Neural cell (in vitro differentiated cells): ENCODE results near the gene TMEFF1. TPM values are rescaled to one million over a fixed set of nuclear protein-coding genes. Genes with fewer than 3 reads are reported as not detected.
"Not testable (repeated sequence)": the region's sequence is repeated elsewhere in the genome, so short reads cannot be mapped to it uniquely, and the experiment has no call there.

Experiments used
- H2AFZ ChIP-seq: fragments of 200-600, 300-800 bp; sonication (generic), shearing (Covaris generic); 2 replicates; pipeline ENCODE4 v1.6.0; 2014; ENCODE audit warnings: low read depth, mild to moderate bottlenecking, antibody characterized with exemption, low read length, moderate library complexity
- H3F3A ChIP-seq: fragments of 200-600 bp; shearing (Covaris generic); 2 replicates; pipeline ENCODE4 v1.6.1; 2016; ENCODE audit warnings: mild to moderate bottlenecking, moderate library complexity, mixed read lengths, antibody characterized with exemption, low read length; ENCODE audit not compliant: insufficient read depth, poor library complexity, severe bottlenecking
- H3K27ac ChIP-seq: fragments of 200-600, 300-800 bp; sonication (generic), shearing (Covaris generic); 2 replicates; pipeline ENCODE4 v1.5.1; 2014; ENCODE audit warnings: mild to moderate bottlenecking, low read length, moderate library complexity
- H3K27me3 ChIP-seq: fragments of 300-800, 200-600 bp; sonication (generic), shearing (Covaris generic); 2 replicates; pipeline ENCODE4 v1.6.0; 2014; ENCODE audit warnings: mild to moderate bottlenecking, low read depth, low read length, moderate library complexity; ENCODE audit not compliant: insufficient read depth
- H3K36me3 ChIP-seq: fragments of 300-800, 200-600 bp; sonication (generic), shearing (Covaris generic); 2 replicates; pipeline ENCODE4 v1.5.1; 2014; ENCODE audit warnings: mild to moderate bottlenecking, antibody characterized with exemption, low read length, moderate library complexity; ENCODE audit not compliant: insufficient read depth
- H3K4me2 ChIP-seq: fragments of 300-800, 200-600 bp; sonication (generic), shearing (Covaris generic); 2 replicates; pipeline ENCODE4 v1.6.0; 2014; ENCODE audit warnings: mild to moderate bottlenecking, low read length
- H3K4me3 ChIP-seq: fragments of 300-800, 200-600 bp; sonication (generic), shearing (Covaris generic); 2 replicates; pipeline ENCODE4 v1.5.1; 2014; ENCODE audit warnings: mild to moderate bottlenecking, low read length, moderate library complexity
- H3K79me2 ChIP-seq: fragments of 200-600 bp; shearing (Covaris generic); replicated peaks from 2 replicates; pipeline ENCODE4 v1.6.0; 2014; ENCODE audit warnings: mild to moderate bottlenecking, low read length, moderate library complexity; ENCODE audit not compliant: insufficient read depth
- H3K9ac ChIP-seq: fragments of 300-800, 200-600 bp; sonication (generic), shearing (Covaris generic); 2 replicates; pipeline ENCODE4 v1.6.1; 2016; ENCODE audit warnings: mild to moderate bottlenecking, low read length, mixed read lengths
- H3K9me2 ChIP-seq: fragments of 200-600 bp; shearing (Covaris generic); 2 replicates; pipeline ENCODE4 v1.6.1; 2016; ENCODE audit warnings: mild to moderate bottlenecking, low read length, mixed read lengths; ENCODE audit not compliant: insufficient read depth
- H3K9me3 ChIP-seq: fragments of 200-600, 300-800 bp; sonication (generic), shearing (Covaris generic); 2 replicates; pipeline ENCODE4 v1.6.1; 2016; ENCODE audit warnings: mild to moderate bottlenecking, mixed run types, low read length, moderate library complexity, mixed read lengths
- H4K20me1 ChIP-seq: fragments of 200-600 bp; shearing (Covaris generic); 2 replicates; pipeline ENCODE4 v1.6.1; 2016; ENCODE audit warnings: mild to moderate bottlenecking, mixed run types; ENCODE audit not compliant: insufficient read depth
- CTCF ChIP-seq: fragments of 450-650 bp; IDR thresholded peaks from 2 replicates; pipeline ENCODE4 v1.5.1; 2014; ENCODE audit warnings: antibody characterized with exemption, mild to moderate bottlenecking, moderate library complexity; ENCODE audit not compliant: poor library complexity, severe bottlenecking
- EP300 ChIP-seq: fragments of 450-650 bp; conservative IDR thresholded peaks from 2 replicates; pipeline ENCODE4 v1.6.1; 2014; ENCODE audit warnings: antibody characterized with exemption, mild to moderate bottlenecking, moderate library complexity; ENCODE audit not compliant: poor library complexity, severe bottlenecking
- EZH2 ChIP-seq: fragments of 200-600, 300-800 bp; shearing (Covaris generic), sonication (generic); IDR thresholded peaks from 2 replicates; pipeline ENCODE4 v1.6.1; 2014; ENCODE audit warnings: antibody characterized with exemption, low read length, borderline replicate concordance, mild to moderate bottlenecking; ENCODE audit not compliant: insufficient read depth, poor library complexity, severe bottlenecking
- MXI1 ChIP-seq: fragments of 450-650 bp; conservative IDR thresholded peaks from 2 replicates; pipeline ENCODE4 v1.6.1; 2014; ENCODE audit warnings: antibody characterized with exemption, mild to moderate bottlenecking; ENCODE audit not compliant: poor library complexity, severe bottlenecking
- TAF1 ChIP-seq: IDR thresholded peaks from 2 replicates; pipeline ENCODE4 v1.6.1; 2012; ENCODE audit warnings: low read depth
- polyA plus RNA-seq: library from polyadenylated mRNA; depleted of rRNA; stranded (reverse); fragments of >200 nt; gene quantifications from 2 replicates; pipeline ENCODE4 v1.2.3, GENCODE V29; 2014

TMEFF1 gene
- polyA plus RNA-seq, 1 donor from 2014 or later: 273 TPM

GRCh38 chr9:100525563-100525962, 52.6 kb downstream of the TMEFF1 start:
- H3K36me3 ChIP-seq: peaks cover 10% of the 10 kb centered on the region
- H3K4me2 ChIP-seq: no peak overlapping the region
- H3K27ac ChIP-seq: no peak overlapping the region
- H2AFZ ChIP-seq: no peak overlapping the region
- H3K27me3 ChIP-seq: no peaks in the 10 kb centered on the region
- H3K4me3 ChIP-seq: no peak overlapping the region
- H4K20me1 ChIP-seq: no peaks in the 10 kb centered on the region
- TF ChIP-seq EZH2: no peak
- no peak for TF ChIP-seq TAF1
- no peak for TF ChIP-seq CTCF
- no peak overlapping the region for H3K9ac ChIP-seq
- H3K79me2 ChIP-seq: peaks cover 14% of the 10 kb centered on the region
- no peaks in the 10 kb centered on the region for H3K9me2 ChIP-seq
- no peaks in the 10 kb centered on the region for H3K9me3 ChIP-seq
- no peaks in the 10 kb centered on the region for H3F3A ChIP-seq

- not testable (repeated sequence) for H3K4me3 ChIP-seq, H3K9me2 ChIP-seq, H3K9ac ChIP-seq, H3K9me3 ChIP-seq, H3K27ac ChIP-seq, H3K79me2 ChIP-seq, H4K20me1 ChIP-seq, H2AFZ ChIP-seq, H3K4me2 ChIP-seq, H3F3A ChIP-seq, H3K27me3 ChIP-seq
- peaks cover 10% of the 10 kb centered on the region for H3K36me3 ChIP-seq
These were observed 54.3 kb downstream of the TMEFF1 start for GRCh38 chr9:100527180-100527794.

GRCh38 chr9:100534401-100534800, 61.5 kb downstream of the TMEFF1 start:
- H3K9me3 ChIP-seq: no peaks in the 10 kb centered on the region
- H3K9me2 ChIP-seq: no peaks in the 10 kb centered on the region
- H3K27ac ChIP-seq: no peak overlapping the region
- TF ChIP-seq MXI1: no peak
- no peak for TF ChIP-seq CTCF
- TF ChIP-seq EP300: no peak
- H3F3A ChIP-seq: no peaks in the 10 kb centered on the region
- no peaks in the 10 kb centered on the region for H3K27me3 ChIP-seq
- no peak overlapping the region for H3K4me3 ChIP-seq
- no peak overlapping the region for H3K9ac ChIP-seq
- H2AFZ ChIP-seq: no peak overlapping the region
- no peaks in the 10 kb centered on the region for H3K36me3 ChIP-seq
- no peak overlapping the region for H3K4me2 ChIP-seq
- H4K20me1 ChIP-seq: peaks cover 3% of the 10 kb centered on the region
- H3K79me2 ChIP-seq: peaks cover 4% of the 10 kb centered on the region
